Testis (tissue), 3 donors: ENCODE data around the gene ALB. TPM values are rescaled to one million over a fixed set of nuclear protein-coding genes. Genes with fewer than 3 reads are reported as not detected.
"Not testable (repeated sequence)": the region's sequence is repeated elsewhere in the genome, so short reads cannot be mapped to it uniquely, and the experiment has no call there.

Experiments
- DNase-seq: peaks from one replicate; pipeline ENCODE4 v3.0.0-alpha.2; 2019
- H3K27ac ChIP-seq, 2 donors: fragments of 200-600 bp; sonication (generic); one replicate each; pipeline ENCODE4 v1.5.1; 2019
- H3K27me3 ChIP-seq: fragments of 200-600 bp; sonication (generic); one replicate; pipeline ENCODE4 v1.5.1; 2019
- H3K36me3 ChIP-seq: fragments of 200-600 bp; sonication (generic); one replicate; pipeline ENCODE4 v1.5.1; 2017; ENCODE audit warnings: low read depth; ENCODE audit errors: missing control alignments
- H3K4me1 ChIP-seq: fragments of 200-600 bp; sonication (generic); one replicate; pipeline ENCODE4 v1.5.1; 2019
- H3K4me3 ChIP-seq, 2 donors: fragments of 200-600 bp; sonication (generic); one replicate each; pipeline ENCODE4 v1.5.1; 2017 to 2019
- H3K9me3 ChIP-seq: fragments of 200-600 bp; sonication (generic); one replicate; pipeline ENCODE4 v1.5.1; 2017
- POLR2A ChIP-seq: fragments of 450-650 bp; IDR thresholded peaks from one replicate; pipeline ENCODE4 v1.6.1; 2017; ENCODE audit warnings: antibody characterized with exemption, mild to moderate bottlenecking, moderate library complexity
- WGBS, 2 donors: methylation state at CpG; one replicate each; pipeline ENCODE4 v1.1.5; 2018; 5-methylcytosine and 5-hydroxymethylcytosine counted together
- intact Hi-C: fragments of 100-400 bp; cut with DNase I; formaldehyde crosslinking; loops from one replicate; pipeline ENCODE4 v1.15.1; 2023; ENCODE audit warnings: low total_unique reads
- polyA plus RNA-seq: library from polyadenylated mRNA; stranded (reverse); fragments of 350-450 nt; fragmentation: Illumina TruSeq; extraction: RNeasy Lipid Tissue Mini Kit (QIAGEN cat#74804); gene quantifications from one replicate; pipeline ENCODE4 v1.2.3, GENCODE V29; 2014; ENCODE audit warnings: low read depth, low replicate concordance; ENCODE audit not compliant: insufficient read depth
- total RNA-seq, 2 donors: library from RNA; depleted of rRNA; stranded (reverse); fragments of >200 nt; gene quantifications; one replicate each; pipeline ENCODE4 v1.2.3, GENCODE V29; 2016
- TF ChIP-seq, protein P1 (sequence below), 3 experiments: fragments of 450-650 bp in 2 of 3; fragments of 200-600 bp in 1 of 3; sonication (generic) in 1 of 3; IDR thresholded peaks; one replicate each; pipeline ENCODE4 v1.5.1; 2016 to 2019; ENCODE audit warnings: antibody characterized with exemption in 3 of 3, mild to moderate bottlenecking in 2 of 3, moderate library complexity in 1 of 3

The ALB gene
- total and polyA plus RNA-seq, 3 donors from 2014 or later: 3.5 to 6.9 (median 5.0) TPM

GRCh38 chr4:73388887-73389286 lies 15.2 kb upstream of the ALB start:
- no peak overlapping the region for H3K4me3 ChIP-seq
- H3K4me1 ChIP-seq: no peaks in the 10 kb centered on the region
- no peaks in the 10 kb centered on the region for H3K9me3 ChIP-seq
- 49 to 69% methylated on average over 1 of the region's 1 CpG for WGBS, 2 donors
- H3K27ac ChIP-seq: no peak overlapping the region
- DNase-seq: no peak
- H3K36me3 ChIP-seq: no peaks in the 10 kb centered on the region
- intact Hi-C loops: no loop called here
- H3K27me3 ChIP-seq: no peaks in the 10 kb centered on the region
- TF ChIP-seq, protein P1, sequence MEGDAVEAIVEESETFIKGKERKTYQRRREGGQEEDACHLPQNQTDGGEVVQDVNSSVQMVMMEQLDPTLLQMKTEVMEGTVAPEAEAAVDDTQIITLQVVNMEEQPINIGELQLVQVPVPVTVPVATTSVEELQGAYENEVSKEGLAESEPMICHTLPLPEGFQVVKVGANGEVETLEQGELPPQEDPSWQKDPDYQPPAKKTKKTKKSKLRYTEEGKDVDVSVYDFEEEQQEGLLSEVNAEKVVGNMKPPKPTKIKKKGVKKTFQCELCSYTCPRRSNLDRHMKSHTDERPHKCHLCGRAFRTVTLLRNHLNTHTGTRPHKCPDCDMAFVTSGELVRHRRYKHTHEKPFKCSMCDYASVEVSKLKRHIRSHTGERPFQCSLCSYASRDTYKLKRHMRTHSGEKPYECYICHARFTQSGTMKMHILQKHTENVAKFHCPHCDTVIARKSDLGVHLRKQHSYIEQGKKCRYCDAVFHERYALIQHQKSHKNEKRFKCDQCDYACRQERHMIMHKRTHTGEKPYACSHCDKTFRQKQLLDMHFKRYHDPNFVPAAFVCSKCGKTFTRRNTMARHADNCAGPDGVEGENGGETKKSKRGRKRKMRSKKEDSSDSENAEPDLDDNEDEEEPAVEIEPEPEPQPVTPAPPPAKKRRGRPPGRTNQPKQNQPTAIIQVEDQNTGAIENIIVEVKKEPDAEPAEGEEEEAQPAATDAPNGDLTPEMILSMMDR (IDR thresholded peaks at IDR 0.05): no peak
- TF ChIP-seq POLR2A: no peak

- intact Hi-C loops, H3K4me3 ChIP-seq, H3K36me3 ChIP-seq, H3K27me3 ChIP-seq, H3K27ac ChIP-seq, H3K9me3 ChIP-seq, H3K4me1 ChIP-seq, DNase-seq: not testable (repeated sequence)
- WGBS, 2 donors: 91 to 94% methylated on average over 2 of the region's 2 CpGs
Measured at GRCh38 chr4:73389663-73390062, 14.4 kb upstream of the ALB start.

DNA sequence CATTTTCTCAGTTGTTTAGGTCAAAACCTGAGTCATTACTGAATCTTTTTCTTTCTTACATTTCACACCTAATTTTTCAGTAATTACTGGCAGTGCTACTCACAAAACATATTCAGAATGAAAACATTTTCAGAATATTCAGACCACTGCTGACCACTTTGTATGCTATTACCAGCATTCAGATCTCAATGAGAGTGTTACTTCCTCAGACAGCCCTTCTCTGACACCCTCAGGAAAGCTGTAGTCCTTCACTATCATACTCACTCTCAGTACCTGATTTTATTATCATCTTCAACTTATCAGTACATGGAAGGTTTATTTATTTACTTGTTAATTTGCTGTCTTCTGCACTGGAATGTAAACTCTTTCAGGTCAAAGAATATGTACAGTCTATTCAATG lies 12.3 kb upstream of the ALB start:
- no peaks in the 10 kb centered on the region for H3K27me3 ChIP-seq
- no peak overlapping the region for H3K4me3 ChIP-seq
- no peaks in the 10 kb centered on the region for H3K36me3 ChIP-seq
- intact Hi-C loops: no loop called here
- no peaks in the 10 kb centered on the region for H3K9me3 ChIP-seq
- no peaks in the 10 kb centered on the region for H3K4me1 ChIP-seq
- TF ChIP-seq, protein P1 (IDR thresholded peaks at IDR 0.05): no peak
- TF ChIP-seq POLR2A: no peak
- no peak overlapping the region for H3K27ac ChIP-seq
- no peak for DNase-seq

GRCh38 chr4:73392936-73393335 lies 11.2 kb upstream of the ALB start:
- Histone ChIP-seq H3K4me3 (no peak overlapping the region), H3K27me3 (no peaks in the 10 kb centered on the region), H3K4me1 (no peaks in the 10 kb centered on the region), H3K27ac (no peak overlapping the region), H3K9me3 (no peaks in the 10 kb centered on the region), H3K36me3 (no peaks in the 10 kb centered on the region)
- DNase-seq: no peak
- TF ChIP-seq POLR2A: no peak
- TF ChIP-seq, protein P1 (IDR thresholded peaks at IDR 0.05): no peak
- WGBS, 2 donors: 89 to 97% methylated on average over 2 of the region's 2 CpGs
- intact Hi-C loops: no loop called here

GRCh38 chr4:73396304-73396703 lies 7.8 kb upstream of the ALB start:
- Histone ChIP-seq H3K27me3 (no peaks in the 10 kb centered on the region), H3K36me3 (no peaks in the 10 kb centered on the region), H3K4me3 (no peak overlapping the region), H3K4me1 (no peaks in the 10 kb centered on the region), H3K27ac (no peak overlapping the region), H3K9me3 (no peaks in the 10 kb centered on the region)
- DNase-seq: no peak
- TF ChIP-seq, protein P1 (IDR thresholded peaks at IDR 0.05): no peak
- no peak for TF ChIP-seq POLR2A
- 84 to 91% methylated on average over 1 of the region's 1 CpG for WGBS, 2 donors
- intact Hi-C loops: no loop called here
